Natural killer cell (primary cell): Measurements from ENCODE around the gene ERBB3. TPM values are rescaled to one million over a fixed set of nuclear protein-coding genes. Genes with fewer than 3 reads are reported as not detected.
"Not testable (repeated sequence)": the region's sequence is repeated elsewhere in the genome, so short reads cannot be mapped to it uniquely, and the experiment has no call there.

Experiments
- ATAC-seq, 3 donors: fragments of 150-1000 bp in 2 of 3; fragments of 200-7000 bp in 1 of 3; cut with Tn5 transposase; 1 replicate in 1 of 3; 2 replicates in 2 of 3; pipeline ENCODE4 v1.10.0; 2021; ENCODE audit warnings: mild to moderate bottlenecking in 2 of 3, moderate library complexity in 2 of 3
- DNase-seq, 2 donors: peaks; one replicate each; pipeline versions ENCODE4 v3.0.0 to v3.0.0-alpha.2; 2013 to 2021; ENCODE audit warnings: mixed read lengths in 1 of 2
- H3K27ac ChIP-seq: one replicate; pipeline ENCODE4 v1.5.1; 2013; ENCODE audit warnings: mild to moderate bottlenecking, low read length
- H3K27me3 ChIP-seq: one replicate; pipeline ENCODE4 v1.6.1; 2013; ENCODE audit warnings: low read length; ENCODE audit not compliant: control insufficient read depth, insufficient read depth
- H3K36me3 ChIP-seq: one replicate; pipeline ENCODE4 v1.6.1; 2013; ENCODE audit warnings: low read length; ENCODE audit not compliant: control insufficient read depth, insufficient read depth
- H3K4me1 ChIP-seq: one replicate; pipeline ENCODE4 v1.6.1; 2013; ENCODE audit warnings: low read length; ENCODE audit not compliant: control insufficient read depth, insufficient read depth
- H3K4me3 ChIP-seq: one replicate; pipeline ENCODE4 v1.5.1; 2013; ENCODE audit warnings: low read length
- H3K9me3 ChIP-seq: one replicate; pipeline ENCODE4 v1.6.1; 2013; ENCODE audit warnings: low read length; ENCODE audit not compliant: control insufficient read depth, insufficient read depth
- H3K27ac Mint-ChIP-seq, 2 donors: one replicate each; pipeline ENCODE4 v1.8.0; 2022; ENCODE audit warnings: mild to moderate bottlenecking in 2 of 2, mixed read lengths in 2 of 2, moderate library complexity in 1 of 2
- H3K27me3 Mint-ChIP-seq, 2 donors: one replicate each; pipeline ENCODE4 v1.8.0; 2022; ENCODE audit warnings: low read depth in 2 of 2, mixed read lengths in 2 of 2
- H3K36me3 Mint-ChIP-seq: one replicate; pipeline ENCODE4 v1.8.0; 2022; ENCODE audit warnings: mixed read lengths
- H3K4me1 Mint-ChIP-seq, 2 donors: one replicate each; pipeline ENCODE4 v1.8.0; 2022; ENCODE audit warnings: mixed read lengths in 2 of 2
- H3K4me3 Mint-ChIP-seq: one replicate; pipeline ENCODE4 v1.8.0; 2022; ENCODE audit warnings: mild to moderate bottlenecking, moderate library complexity, mixed read lengths
- H3K9me3 Mint-ChIP-seq, 2 donors: one replicate each; pipeline ENCODE4 v1.8.0; 2022; ENCODE audit warnings: mixed read lengths in 2 of 2
- WGBS: methylation state at CpG from one replicate; pipeline ENCODE4 v1.1.7; 2013; ENCODE audit warnings: missing lambda C conversion rate; ENCODE audit not compliant: insufficient coverage; 5-methylcytosine and 5-hydroxymethylcytosine counted together
- intact Hi-C: fragments of 100-400 bp; cut with micrococcal nuclease; formaldehyde crosslinking; loops from one replicate; pipeline ENCODE4 v1.14.2; 2022
- total RNA-seq, 4 donors: library from RNA; stranded (reverse); fragments of 120-200 nt in 1 of 4; gene quantifications; one replicate each; pipeline versions ENCODE4 v1.2.3 to v1.2.4, GENCODE V29; 2013 to 2022
- TF ChIP-seq, protein P1 (sequence below): fragments of 200-600 bp; IDR thresholded peaks from one replicate; pipeline ENCODE4 v1.8.0; 2022; ENCODE audit warnings: antibody characterized with exemption

The ERBB3 gene
- total RNA-seq, 3 donors from 2014 or later (not counting 1 experiment from before 2014, with no cell fraction given) = 0.26 to 0.66 TPM; not detected in 1

DNA sequence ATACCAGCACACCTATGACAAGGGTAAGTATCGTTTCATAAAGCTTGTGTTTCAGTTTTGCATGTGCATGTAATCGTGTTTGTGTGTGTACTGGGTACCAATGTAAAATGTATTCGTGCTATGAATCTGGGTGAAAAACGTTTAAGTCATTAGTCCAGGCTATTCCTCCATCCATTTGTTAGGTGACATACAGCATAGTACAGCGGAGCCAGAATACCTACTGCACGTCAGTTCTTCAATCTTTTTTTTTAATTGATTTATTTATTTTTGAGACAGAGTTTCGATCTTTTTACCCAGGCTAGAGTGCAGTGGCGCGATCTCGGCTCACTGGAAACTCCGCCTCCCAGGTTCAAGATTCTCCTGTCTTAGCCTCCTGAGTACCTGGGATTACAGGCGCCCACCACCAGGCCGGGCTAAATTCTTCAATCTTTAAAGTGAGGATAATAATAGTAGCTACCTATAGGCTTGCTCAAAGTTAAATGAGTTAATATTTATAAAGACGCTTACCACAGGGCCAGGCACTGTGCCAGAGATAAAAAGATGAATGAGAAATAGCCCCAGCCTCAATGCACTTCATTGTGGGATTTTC is 38.9 kb upstream of the ERBB3 start:
- peaks cover 23% of the 10 kb centered on the region for H3K36me3 ChIP-seq
- Mint-ChIP-seq H3K4me1 (peaks cover 24 to 25% of the 10 kb centered on the region in 2 donors), H3K36me3 (no peaks in the 10 kb centered on the region), H3K9me3 (no peaks in the 10 kb centered on the region), H3K4me3 (peak overlapping the region; percentile 99), H3K27me3 (no peaks in the 10 kb centered on the region), H3K27ac (peak overlapping the region; percentile 93 to 98)
- H3K4me1 ChIP-seq = peaks cover 14% of the 10 kb centered on the region
- TF ChIP-seq, protein P1, sequence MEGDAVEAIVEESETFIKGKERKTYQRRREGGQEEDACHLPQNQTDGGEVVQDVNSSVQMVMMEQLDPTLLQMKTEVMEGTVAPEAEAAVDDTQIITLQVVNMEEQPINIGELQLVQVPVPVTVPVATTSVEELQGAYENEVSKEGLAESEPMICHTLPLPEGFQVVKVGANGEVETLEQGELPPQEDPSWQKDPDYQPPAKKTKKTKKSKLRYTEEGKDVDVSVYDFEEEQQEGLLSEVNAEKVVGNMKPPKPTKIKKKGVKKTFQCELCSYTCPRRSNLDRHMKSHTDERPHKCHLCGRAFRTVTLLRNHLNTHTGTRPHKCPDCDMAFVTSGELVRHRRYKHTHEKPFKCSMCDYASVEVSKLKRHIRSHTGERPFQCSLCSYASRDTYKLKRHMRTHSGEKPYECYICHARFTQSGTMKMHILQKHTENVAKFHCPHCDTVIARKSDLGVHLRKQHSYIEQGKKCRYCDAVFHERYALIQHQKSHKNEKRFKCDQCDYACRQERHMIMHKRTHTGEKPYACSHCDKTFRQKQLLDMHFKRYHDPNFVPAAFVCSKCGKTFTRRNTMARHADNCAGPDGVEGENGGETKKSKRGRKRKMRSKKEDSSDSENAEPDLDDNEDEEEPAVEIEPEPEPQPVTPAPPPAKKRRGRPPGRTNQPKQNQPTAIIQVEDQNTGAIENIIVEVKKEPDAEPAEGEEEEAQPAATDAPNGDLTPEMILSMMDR = no peak
- peak overlapping the region; percentile 86 for H3K27ac ChIP-seq
- no peak for DNase-seq
- no peak for ATAC-seq
- no peaks in the 10 kb centered on the region for H3K9me3 ChIP-seq
- intact Hi-C loops = loop anchor here (1.0 to 10.0 kb wide), 9 partner anchors 44 to 302 kb away; partner anchors contain the start of genes MYL6, MYL6B, NABP2 and ORMDL2
- H3K27me3 ChIP-seq = no peaks in the 10 kb centered on the region
- 85% methylated on average over 14 of the region's 14 CpGs for WGBS
- peak overlapping the region; percentile 83 for H3K4me3 ChIP-seq

- intact Hi-C loops = loop anchor here (1.0 to 10.0 kb wide), 10 partner anchors 45 to 303 kb away; partner anchors contain the start of genes MYL6, MYL6B, NABP2 and ORMDL2
- Histone ChIP-seq H3K27me3 (no peaks in the 10 kb centered on the region), H3K36me3 (peaks cover 23% of the 10 kb centered on the region), H3K4me1 (peaks cover 14% of the 10 kb centered on the region), H3K27ac (peak within 1 kb of the TSS; percentile 86), H3K4me3 (peak within 1 kb of the TSS; percentile 83), H3K9me3 (no peaks in the 10 kb centered on the region)
- no peaks in the 10 kb centered on the region for H3K9me3 Mint-ChIP-seq
- TF ChIP-seq, protein P1 = no peak
- ATAC-seq (peak; percentile 89 to 97 (median 93)), DNase-seq (peak; percentile 85 to 99)
- no peaks in the 10 kb centered on the region for H3K36me3 Mint-ChIP-seq
- peak within 1 kb of the TSS; percentile 93 to 98 for H3K27ac Mint-ChIP-seq
- H3K4me1 Mint-ChIP-seq = peaks cover 24 to 25% of the 10 kb centered on the region in 2 donors
- under 1% methylated on average over 42 of the region's 50 CpGs for WGBS
- no peaks in the 10 kb centered on the region for H3K27me3 Mint-ChIP-seq
- H3K4me3 Mint-ChIP-seq = peak within 1 kb of the TSS; percentile 99
Measured at GRCh38 chr12:56041552-56042429, 38.2 kb upstream of the ERBB3 start, which contains the start of gene RPS26. RPS26 (plus strand) TSS chr12:56041918; CDS start chr12:56042167, 249 bp downstream.

GRCh38 chr12:56042430-56042813 is 37.5 kb upstream of the ERBB3 start:
- H3K36me3 Mint-ChIP-seq, H3K9me3 Mint-ChIP-seq, ATAC-seq, H3K9me3 ChIP-seq, H3K27me3 Mint-ChIP-seq, H3K27me3 ChIP-seq: not testable (repeated sequence)
- Mint-ChIP-seq H3K27ac (peak overlapping the region; percentile 93 to 98), H3K4me1 (peaks cover 24 to 25% of the 10 kb centered on the region in 2 donors), H3K4me3 (peak overlapping the region; percentile 99)
- Histone ChIP-seq H3K27ac (peak overlapping the region; percentile 86), H3K4me1 (peaks cover 14% of the 10 kb centered on the region), H3K36me3 (peaks cover 23% of the 10 kb centered on the region), H3K4me3 (peak overlapping the region; percentile 83)
- DNase-seq = peak in 1 of 2 donors; percentile 30
- WGBS = 1% methylated on average over 19 of the region's 20 CpGs
- intact Hi-C loops = loop anchor here (1.0 to 10.0 kb wide), 7 partner anchors 69 to 225 kb away; partner anchors contain the start of genes MYL6, MYL6B, NABP2 and ORMDL2

- Histone ChIP-seq H3K9me3 (no peaks in the 10 kb centered on the region), H3K27ac (peak overlapping the region; percentile 86), H3K4me1 (peaks cover 14% of the 10 kb centered on the region), H3K36me3 (peaks cover 23% of the 10 kb centered on the region), H3K4me3 (peak overlapping the region; percentile 83), H3K27me3 (no peaks in the 10 kb centered on the region)
- Mint-ChIP-seq H3K4me1 (peaks cover 21 to 24% of the 10 kb centered on the region in 2 donors), H3K27me3 (no peaks in the 10 kb centered on the region), H3K27ac (peak overlapping the region; percentile 93 to 98), H3K36me3 (no peaks in the 10 kb centered on the region), H3K9me3 (no peaks in the 10 kb centered on the region), H3K4me3 (peak overlapping the region; percentile 99)
- 38% methylated on average over 8 of the region's 9 CpGs for WGBS
- no peak for ATAC-seq
- intact Hi-C loops = loop anchor here (1.0 to 10.0 kb wide), 7 partner anchors 70 to 226 kb away; partner anchors contain the start of genes MYL6, MYL6B, NABP2 and ORMDL2
- DNase-seq = no peak
- TF ChIP-seq, protein P1 = no peak
Measured at GRCh38 chr12:56042843-56043242, 37.1 kb upstream of the ERBB3 start.
